NCI-H1092 treated with DMSO at 0.1 percent for 48 hours (cell line): Measurements from ENCODE around the gene MYO5A.
"Not testable (repeated sequence)": the region's sequence is repeated elsewhere in the genome, so short reads cannot be mapped to it uniquely, and the experiment has no call there.

ENCODE experiments used
- DNase-seq: peaks from one replicate; lab custom pipeline; 2025; lab: John Stamatoyannopoulos, UW

MYO5A gene

GRCh38 chr15:52417957-52418356 lies 110.7 kb downstream of the MYO5A start:
- no peak for DNase-seq

- DNase-seq = no peak
Measured at GRCh38 chr15:52417521-52417920, 111.2 kb downstream of the MYO5A start.

GRCh38 chr15:52416566-52416965 lies 112.1 kb downstream of the MYO5A start:
- not testable (repeated sequence) for DNase-seq

- DNase-seq = no peak
Measured at GRCh38 chr15:52415628-52416027, 113.1 kb downstream of the MYO5A start.

GRCh38 chr15:52414936-52415335 lies 113.7 kb downstream of the MYO5A start:
- DNase-seq = no peak

GRCh38 chr15:52408823-52409222 lies 119.9 kb downstream of the MYO5A start:
- DNase-seq = no peak

- DNase-seq = no peak
Measured at GRCh38 chr15:52407374-52407773, 121.3 kb downstream of the MYO5A start.

- no peak for DNase-seq
Measured at GRCh38 chr15:52406601-52407000, 122.1 kb downstream of the MYO5A start.

GRCh38 chr15:52405856-52406255 lies 122.8 kb downstream of the MYO5A start:
- no peak for DNase-seq

GRCh38 chr15:52397118-52397517 lies 131.6 kb downstream of the MYO5A start:
- no peak for DNase-seq

GRCh38 chr15:52394118-52394517 lies 134.6 kb downstream of the MYO5A start:
- DNase-seq = no peak

GRCh38 chr15:52392008-52392687 lies 136.5 kb downstream of the MYO5A start:
- no peak for DNase-seq

- DNase-seq = no peak
Measured at GRCh38 chr15:52391069-52391468, 137.6 kb downstream of the MYO5A start.

GRCh38 chr15:52385670-52386069 lies 143.0 kb downstream of the MYO5A start:
- DNase-seq = no peak

- DNase-seq = no peak
Measured at GRCh38 chr15:52383100-52383588, 145.5 kb downstream of the MYO5A start.

GRCh38 chr15:52382647-52383046 lies 146.0 kb downstream of the MYO5A start:
- no peak for DNase-seq

- DNase-seq = no peak
Measured at GRCh38 chr15:52379395-52380106, 149.1 kb downstream of the MYO5A start.

GRCh38 chr15:52378746-52379394 lies 149.8 kb downstream of the MYO5A start:
- DNase-seq = no peak

- no peak for DNase-seq
Measured at GRCh38 chr15:52370010-52370409, 158.7 kb downstream of the MYO5A start.

GRCh38 chr15:52369455-52369854 lies 159.2 kb downstream of the MYO5A start:
- no peak for DNase-seq

GRCh38 chr15:52369030-52369429 lies 159.7 kb downstream of the MYO5A start:
- DNase-seq = no peak

- no peak for DNase-seq
Measured at GRCh38 chr15:52368402-52368801, 160.3 kb downstream of the MYO5A start.

- DNase-seq = no peak
Measured at GRCh38 chr15:52362497-52362896, 166.2 kb downstream of the MYO5A start.
